Fibroblast of pulmonary artery (primary cell): ENCODE measurements around the gene RCBTB2.

Source experiments
- DNase-seq: peaks from one replicate; pipeline ENCODE4 v3.0.0-alpha.2; 2010; ENCODE audit warnings: low read depth
- H3K4me3 ChIP-seq: replicated peaks from 2 replicates; pipeline ENCODE4 v1.5.1; 2011; ENCODE audit warnings: low read depth, mild to moderate bottlenecking, control low read depth, low read length, moderate library complexity
- TF ChIP-seq, protein P1 (sequence below): IDR thresholded peaks from 2 replicates; pipeline ENCODE4 v1.5.1; 2011; ENCODE audit warnings: mild to moderate bottlenecking, control low read depth, low read length, inconsistent platforms; ENCODE audit errors: missing control alignments

RCBTB2 gene

DNA sequence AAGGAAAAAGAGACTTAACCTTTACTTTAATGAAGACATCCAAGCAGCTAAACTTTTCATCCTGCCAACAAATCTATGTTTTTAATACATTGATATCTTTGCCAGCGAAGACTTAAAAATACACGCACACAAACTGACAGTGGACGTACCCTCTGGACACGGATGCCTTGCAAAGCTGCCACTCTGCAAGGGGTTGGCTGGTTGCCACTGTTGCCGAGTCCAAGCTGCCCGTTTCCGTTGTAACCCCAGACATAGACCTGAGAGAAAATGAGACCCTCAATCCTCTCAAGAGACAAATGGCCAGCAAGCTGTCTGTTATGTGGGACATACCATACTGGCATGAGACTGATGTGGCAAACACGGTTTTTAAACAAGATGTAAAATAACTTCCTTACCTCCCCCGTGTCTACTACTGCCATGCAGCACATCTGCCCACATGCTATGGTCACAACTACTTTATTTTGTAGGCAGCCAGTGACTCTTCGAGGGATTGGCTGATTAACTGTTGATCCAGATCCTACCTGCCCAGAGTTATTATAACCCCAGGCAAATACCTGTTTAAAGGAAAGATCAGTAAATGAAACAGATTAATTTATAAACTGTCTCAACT lies 21.2 kb downstream of the RCBTB2 start:
- H3K4me3 ChIP-seq = no peak overlapping the region
- TF ChIP-seq, protein P1, sequence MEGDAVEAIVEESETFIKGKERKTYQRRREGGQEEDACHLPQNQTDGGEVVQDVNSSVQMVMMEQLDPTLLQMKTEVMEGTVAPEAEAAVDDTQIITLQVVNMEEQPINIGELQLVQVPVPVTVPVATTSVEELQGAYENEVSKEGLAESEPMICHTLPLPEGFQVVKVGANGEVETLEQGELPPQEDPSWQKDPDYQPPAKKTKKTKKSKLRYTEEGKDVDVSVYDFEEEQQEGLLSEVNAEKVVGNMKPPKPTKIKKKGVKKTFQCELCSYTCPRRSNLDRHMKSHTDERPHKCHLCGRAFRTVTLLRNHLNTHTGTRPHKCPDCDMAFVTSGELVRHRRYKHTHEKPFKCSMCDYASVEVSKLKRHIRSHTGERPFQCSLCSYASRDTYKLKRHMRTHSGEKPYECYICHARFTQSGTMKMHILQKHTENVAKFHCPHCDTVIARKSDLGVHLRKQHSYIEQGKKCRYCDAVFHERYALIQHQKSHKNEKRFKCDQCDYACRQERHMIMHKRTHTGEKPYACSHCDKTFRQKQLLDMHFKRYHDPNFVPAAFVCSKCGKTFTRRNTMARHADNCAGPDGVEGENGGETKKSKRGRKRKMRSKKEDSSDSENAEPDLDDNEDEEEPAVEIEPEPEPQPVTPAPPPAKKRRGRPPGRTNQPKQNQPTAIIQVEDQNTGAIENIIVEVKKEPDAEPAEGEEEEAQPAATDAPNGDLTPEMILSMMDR = no peak
- no peak for DNase-seq

DNA sequence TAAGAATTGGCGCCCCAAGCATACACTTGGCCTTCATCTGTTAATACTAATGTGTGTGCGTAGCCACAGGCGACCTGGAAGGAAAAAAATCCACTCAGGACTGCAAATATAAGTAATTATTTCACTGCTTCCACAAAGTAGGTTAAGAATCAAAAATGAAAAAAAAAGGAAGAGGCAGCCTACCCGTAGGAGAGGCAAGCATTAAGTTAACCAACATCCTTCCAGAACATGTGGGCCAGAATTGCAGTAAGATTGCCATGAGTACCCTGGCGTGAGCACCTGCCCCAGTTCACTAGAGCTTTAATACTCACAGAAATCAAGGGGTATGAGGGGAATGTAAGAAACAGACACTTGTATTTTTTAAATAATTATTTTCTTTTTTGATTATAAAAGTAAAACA lies 22.2 kb downstream of the RCBTB2 start:
- no peak overlapping the region for H3K4me3 ChIP-seq
- TF ChIP-seq, protein P1 = no peak
- DNase-seq = no peak

DNA sequence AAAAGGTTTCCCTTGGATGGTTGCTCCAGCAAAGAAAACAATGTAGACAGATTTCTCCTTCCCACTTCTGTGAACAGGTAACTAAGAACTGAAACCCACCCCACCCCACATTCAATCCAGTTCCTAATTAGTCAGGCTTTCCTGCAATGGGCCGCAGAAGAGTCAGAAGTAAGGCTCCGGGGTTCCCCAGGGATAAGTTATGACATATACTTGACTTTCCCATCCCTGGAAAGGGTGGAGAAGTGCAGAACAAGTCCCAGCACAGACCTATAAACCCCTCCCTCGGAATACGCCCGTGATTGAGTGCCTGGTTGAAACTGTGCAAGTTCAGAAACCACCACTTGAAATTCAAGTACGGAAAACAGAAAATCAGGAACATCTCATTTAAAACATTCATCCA lies 24.9 kb downstream of the RCBTB2 start:
- DNase-seq = no peak
- H3K4me3 ChIP-seq = no peak overlapping the region
- TF ChIP-seq, protein P1 = no peak

DNA sequence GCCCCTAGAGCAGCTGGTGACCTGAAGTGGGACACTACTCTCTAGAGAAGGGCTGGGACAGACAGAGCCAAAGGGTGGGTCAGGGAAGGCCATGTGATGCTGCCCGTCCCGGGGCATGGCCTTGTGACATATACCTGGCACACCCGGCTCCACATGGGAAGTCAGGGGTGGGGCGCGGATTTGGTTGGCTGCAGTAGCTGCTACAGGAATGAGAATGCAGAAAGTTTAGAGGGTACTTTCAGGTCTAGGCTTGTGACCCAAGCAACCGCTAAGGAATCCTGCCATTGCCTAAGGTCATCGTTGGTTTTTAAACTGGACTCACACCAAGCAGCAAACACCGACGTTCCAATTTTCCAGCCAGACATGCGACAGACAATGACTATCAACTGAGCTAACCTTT lies 25.9 kb downstream of the RCBTB2 start:
- TF ChIP-seq, protein P1 = no peak
- H3K4me3 ChIP-seq = no peak overlapping the region
- no peak for DNase-seq

DNA sequence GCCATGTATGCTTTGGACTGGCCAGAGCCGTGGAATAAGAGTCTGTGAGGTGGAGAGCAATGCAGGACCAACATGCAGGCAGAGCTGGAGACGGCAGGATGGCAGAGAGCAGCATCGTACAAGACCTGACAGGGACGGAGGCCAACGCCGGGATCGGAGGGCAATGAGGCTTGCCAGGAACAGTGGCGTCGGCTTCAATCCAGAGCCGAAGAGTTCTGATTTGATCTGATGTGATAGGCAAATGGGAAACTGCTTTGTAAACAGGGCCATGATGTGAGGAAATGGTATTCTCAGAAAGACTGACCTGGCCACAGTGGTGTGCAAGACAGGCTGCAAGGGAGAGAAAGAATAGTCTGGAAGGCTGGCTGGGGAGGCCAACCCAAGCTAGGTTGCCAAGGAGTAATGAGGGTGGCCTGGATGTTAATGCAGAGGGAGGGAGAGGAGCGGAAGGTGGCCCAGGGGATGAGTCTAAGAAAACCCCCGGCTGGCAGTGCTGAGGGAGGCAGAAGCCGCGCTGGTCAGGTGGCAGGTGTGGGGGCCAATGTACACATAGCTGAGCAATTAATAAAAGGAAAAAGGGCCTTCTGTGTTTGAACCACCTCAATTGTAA lies 26.7 kb downstream of the RCBTB2 start:
- H3K4me3 ChIP-seq = no peak overlapping the region
- TF ChIP-seq, protein P1 = no peak

DNA sequence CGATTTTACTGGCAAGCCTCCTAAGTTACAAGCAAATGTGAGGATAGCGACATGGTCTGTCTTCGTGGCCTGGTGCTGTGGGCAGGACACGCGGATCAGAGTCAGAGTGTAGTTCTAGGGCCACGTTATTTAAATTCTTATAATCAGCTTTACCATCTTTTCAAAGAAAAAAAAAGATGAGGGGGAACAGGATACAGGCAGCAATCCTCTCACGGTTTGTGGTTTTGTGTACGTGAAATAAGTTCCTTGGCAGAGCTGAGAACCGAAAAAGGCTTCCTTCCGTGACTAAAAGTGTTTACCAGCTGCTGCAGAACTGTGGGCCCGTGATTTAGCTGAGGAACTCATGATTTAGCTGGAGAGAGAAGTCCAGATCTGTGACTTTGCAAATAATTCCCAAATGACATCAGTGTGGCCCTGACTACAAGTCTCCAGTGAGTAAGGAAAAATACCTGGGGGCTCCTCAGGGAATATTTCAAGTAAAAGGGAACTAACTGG lies 27.2 kb downstream of the RCBTB2 start:
- no peak overlapping the region for H3K4me3 ChIP-seq

More for the DNA sequence above, 26.7 kb downstream of the RCBTB2 start:
- no peak for DNase-seq

More for the DNA sequence above, 27.2 kb downstream of the RCBTB2 start:
- TF ChIP-seq, protein P1 = no peak
- no peak for DNase-seq
